ENCODE measurements around the gene MDH2. TPM values are rescaled to one million over a fixed set of nuclear protein-coding genes. Genes with fewer than 3 reads are reported as not detected.
"Not testable (repeated sequence)": the region's sequence is repeated elsewhere in the genome, so short reads cannot be mapped to it uniquely, and the experiment has no call there.

The MDH2 gene
- total RNA-seq, 1 donor from 2014 or later = 202 TPM

DNA sequence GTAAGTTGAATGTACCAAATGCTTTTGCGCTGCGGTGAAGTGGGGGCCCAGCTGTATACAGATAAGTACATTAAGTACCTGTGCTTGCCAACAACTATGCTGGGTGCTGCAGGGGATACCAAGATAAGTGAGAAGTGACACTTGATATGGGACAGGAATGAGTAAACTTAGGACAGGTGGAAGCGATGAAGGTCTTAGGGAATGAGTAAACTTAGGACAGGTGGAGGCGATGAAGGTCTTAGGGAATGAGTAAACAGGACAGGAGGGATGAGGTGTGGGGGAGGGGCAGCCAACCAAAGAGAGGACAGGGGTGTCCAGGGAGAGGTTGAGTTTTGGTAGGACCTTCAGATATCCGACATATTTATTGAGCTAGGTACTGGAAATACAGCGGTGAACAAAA lies 1.4 kb downstream of the MDH2 start:
- Histone ChIP-seq H3K36me3 (ENCODE audit: insufficient read depth, low read length) (no peaks in the 10 kb centered on the region), H3K4me2 (ENCODE audit: low read length) (peak overlapping the region; percentile 98), H4K20me1 (ENCODE audit: insufficient read depth, low read length) (peaks cover 51% of the 10 kb centered on the region), H3K4me3 (ENCODE audit: insufficient read depth, low read depth, low read length) (peak overlapping the region; percentile 100), H2AFZ (ENCODE audit: low read depth, low read length) (no peak overlapping the region), H3K27me3 (ENCODE audit: insufficient read depth, low read length) (no peaks in the 10 kb centered on the region), H3K4me1 (ENCODE audit: insufficient read depth, low read length) (peaks cover 7% of the 10 kb centered on the region), H3K9ac (ENCODE audit: low read length) (peak overlapping the region; percentile 98), H3K27ac (ENCODE audit: low read depth, low read length) (peak overlapping the region; percentile 89), H3K79me2 (ENCODE audit: insufficient read depth, low read length) (peaks cover 95% of the 10 kb centered on the region), H3K9me3 (ENCODE audit: insufficient read depth, low read depth, low read length) (no peaks in the 10 kb centered on the region)
- H3K9me3 Mint-ChIP-seq (ENCODE audit: unreplicated experiment) = no peaks in the 10 kb centered on the region
- peak overlapping the region; percentile 48 for H3K27ac Mint-ChIP-seq (ENCODE audit: unreplicated experiment)
- H3K4me3 Mint-ChIP-seq (ENCODE audit: unreplicated experiment) = peak overlapping the region; percentile 98
- peaks cover 11% of the 10 kb centered on the region for H3K36me3 Mint-ChIP-seq (ENCODE audit: low read depth, unreplicated experiment)
- FAIRE-seq = no peak
- peaks cover 24% of the 10 kb centered on the region for H3K4me1 Mint-ChIP-seq (ENCODE audit: low read depth, unreplicated experiment)
- H3K27me3 Mint-ChIP-seq (ENCODE audit: low read depth, unreplicated experiment) = no peaks in the 10 kb centered on the region
- no peak for DNase-seq (ENCODE audit: low read depth)
- TF ChIP-seq, protein P1, sequence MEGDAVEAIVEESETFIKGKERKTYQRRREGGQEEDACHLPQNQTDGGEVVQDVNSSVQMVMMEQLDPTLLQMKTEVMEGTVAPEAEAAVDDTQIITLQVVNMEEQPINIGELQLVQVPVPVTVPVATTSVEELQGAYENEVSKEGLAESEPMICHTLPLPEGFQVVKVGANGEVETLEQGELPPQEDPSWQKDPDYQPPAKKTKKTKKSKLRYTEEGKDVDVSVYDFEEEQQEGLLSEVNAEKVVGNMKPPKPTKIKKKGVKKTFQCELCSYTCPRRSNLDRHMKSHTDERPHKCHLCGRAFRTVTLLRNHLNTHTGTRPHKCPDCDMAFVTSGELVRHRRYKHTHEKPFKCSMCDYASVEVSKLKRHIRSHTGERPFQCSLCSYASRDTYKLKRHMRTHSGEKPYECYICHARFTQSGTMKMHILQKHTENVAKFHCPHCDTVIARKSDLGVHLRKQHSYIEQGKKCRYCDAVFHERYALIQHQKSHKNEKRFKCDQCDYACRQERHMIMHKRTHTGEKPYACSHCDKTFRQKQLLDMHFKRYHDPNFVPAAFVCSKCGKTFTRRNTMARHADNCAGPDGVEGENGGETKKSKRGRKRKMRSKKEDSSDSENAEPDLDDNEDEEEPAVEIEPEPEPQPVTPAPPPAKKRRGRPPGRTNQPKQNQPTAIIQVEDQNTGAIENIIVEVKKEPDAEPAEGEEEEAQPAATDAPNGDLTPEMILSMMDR (IDR thresholded peaks at IDR 0.05; ENCODE audit: insufficient read depth, low read depth, low read length) = no peak
- TF ChIP-seq EZH2 (IDR thresholded peaks at IDR 0.05; ENCODE audit: insufficient read depth, low read length) = no peak

DNA sequence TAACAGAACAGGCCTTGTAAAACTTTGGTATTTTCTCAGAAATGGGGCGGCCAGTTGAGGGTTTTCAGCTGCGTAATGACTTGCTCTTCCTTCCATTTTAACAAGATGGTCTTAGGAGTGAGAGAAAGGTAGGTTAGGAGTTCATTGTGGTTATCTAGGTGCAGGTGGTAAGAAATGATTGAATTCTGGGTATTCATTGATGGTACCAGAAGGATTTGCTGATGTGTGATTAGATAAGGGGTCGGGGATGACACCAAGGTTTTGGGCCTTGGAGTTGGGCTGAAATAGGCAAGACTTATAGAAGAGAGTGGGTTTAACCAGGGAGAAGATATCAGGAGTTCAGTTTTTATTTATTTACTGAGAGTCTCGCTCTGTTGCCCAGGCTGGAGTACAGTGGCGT lies 2.6 kb downstream of the MDH2 start:
- Histone ChIP-seq H3K4me2 (ENCODE audit: low read length) (no peak overlapping the region), H3K9me3 (ENCODE audit: insufficient read depth, low read depth, low read length) (no peaks in the 10 kb centered on the region), H4K20me1 (ENCODE audit: insufficient read depth, low read length) (peaks cover 53% of the 10 kb centered on the region), H2AFZ (ENCODE audit: low read depth, low read length) (no peak overlapping the region), H3K9ac (ENCODE audit: low read length) (no peak overlapping the region), H3K79me2 (ENCODE audit: insufficient read depth, low read length) (peaks cover 96% of the 10 kb centered on the region), H3K4me3 (ENCODE audit: insufficient read depth, low read depth, low read length) (no peak overlapping the region), H3K27ac (ENCODE audit: low read depth, low read length) (no peak overlapping the region), H3K27me3 (ENCODE audit: insufficient read depth, low read length) (no peaks in the 10 kb centered on the region), H3K4me1 (ENCODE audit: insufficient read depth, low read length) (peaks cover 9% of the 10 kb centered on the region), H3K36me3 (ENCODE audit: insufficient read depth, low read length) (no peaks in the 10 kb centered on the region)
- TF ChIP-seq, protein P1 (IDR thresholded peaks at IDR 0.05; ENCODE audit: insufficient read depth, low read depth, low read length) = no peak
- no peak for TF ChIP-seq EZH2 (IDR thresholded peaks at IDR 0.05; ENCODE audit: insufficient read depth, low read length)
- Mint-ChIP-seq H3K27me3 (ENCODE audit: low read depth, unreplicated experiment) (no peaks in the 10 kb centered on the region), H3K9me3 (ENCODE audit: unreplicated experiment) (no peaks in the 10 kb centered on the region), H3K36me3 (ENCODE audit: low read depth, unreplicated experiment) (peaks cover 11% of the 10 kb centered on the region), H3K27ac (ENCODE audit: unreplicated experiment) (no peak overlapping the region), H3K4me3 (ENCODE audit: unreplicated experiment) (no peak overlapping the region), H3K4me1 (ENCODE audit: low read depth, unreplicated experiment) (peaks cover 21% of the 10 kb centered on the region)
- DNase-seq (ENCODE audit: low read depth) = no peak
- FAIRE-seq = no peak

DNA sequence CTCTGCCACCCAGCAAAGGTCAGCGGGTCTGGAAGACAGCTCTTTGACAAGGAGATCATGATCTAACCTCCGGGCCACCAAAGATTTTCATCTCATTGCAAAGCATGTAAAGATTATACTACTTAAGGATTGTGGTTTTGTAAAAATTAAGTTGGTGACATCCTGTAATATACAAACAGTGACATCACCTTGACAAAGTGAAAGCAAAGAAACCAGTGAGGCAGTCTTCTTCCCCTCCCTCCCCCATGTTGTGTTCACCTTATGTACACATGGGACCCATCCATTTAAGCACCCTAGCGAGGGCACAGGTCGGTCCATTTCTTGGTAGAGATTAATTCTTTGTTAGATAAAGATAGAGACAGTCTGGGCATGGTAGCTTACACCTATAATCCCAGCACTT lies 3.9 kb downstream of the MDH2 start:
- peaks cover 11% of the 10 kb centered on the region for H3K36me3 Mint-ChIP-seq (ENCODE audit: low read depth, unreplicated experiment)
- H3K27ac Mint-ChIP-seq (ENCODE audit: unreplicated experiment) = no peak overlapping the region
- Histone ChIP-seq H3K36me3 (ENCODE audit: insufficient read depth, low read length) (no peaks in the 10 kb centered on the region), H3K9me3 (ENCODE audit: insufficient read depth, low read depth, low read length) (no peaks in the 10 kb centered on the region), H3K4me2 (ENCODE audit: low read length) (no peak overlapping the region), H3K79me2 (ENCODE audit: insufficient read depth, low read length) (peaks cover 98% of the 10 kb centered on the region), H3K9ac (ENCODE audit: low read length) (no peak overlapping the region), H4K20me1 (ENCODE audit: insufficient read depth, low read length) (peaks cover 64% of the 10 kb centered on the region), H3K27ac (ENCODE audit: low read depth, low read length) (no peak overlapping the region), H3K4me1 (ENCODE audit: insufficient read depth, low read length) (peaks cover 9% of the 10 kb centered on the region), H3K4me3 (ENCODE audit: insufficient read depth, low read depth, low read length) (no peak overlapping the region), H2AFZ (ENCODE audit: low read depth, low read length) (no peak overlapping the region), H3K27me3 (ENCODE audit: insufficient read depth, low read length) (no peaks in the 10 kb centered on the region)
- TF ChIP-seq, protein P1 (IDR thresholded peaks at IDR 0.05; ENCODE audit: insufficient read depth, low read depth, low read length) = no peak
- TF ChIP-seq EZH2 (IDR thresholded peaks at IDR 0.05; ENCODE audit: insufficient read depth, low read length) = no peak
- no peak for DNase-seq (ENCODE audit: low read depth)
- H3K4me3 Mint-ChIP-seq (ENCODE audit: unreplicated experiment) = no peak overlapping the region
- H3K27me3 Mint-ChIP-seq (ENCODE audit: low read depth, unreplicated experiment) = no peaks in the 10 kb centered on the region
- peaks cover 19% of the 10 kb centered on the region for H3K4me1 Mint-ChIP-seq (ENCODE audit: low read depth, unreplicated experiment)
- no peak for FAIRE-seq
- H3K9me3 Mint-ChIP-seq (ENCODE audit: unreplicated experiment) = no peaks in the 10 kb centered on the region

DNA sequence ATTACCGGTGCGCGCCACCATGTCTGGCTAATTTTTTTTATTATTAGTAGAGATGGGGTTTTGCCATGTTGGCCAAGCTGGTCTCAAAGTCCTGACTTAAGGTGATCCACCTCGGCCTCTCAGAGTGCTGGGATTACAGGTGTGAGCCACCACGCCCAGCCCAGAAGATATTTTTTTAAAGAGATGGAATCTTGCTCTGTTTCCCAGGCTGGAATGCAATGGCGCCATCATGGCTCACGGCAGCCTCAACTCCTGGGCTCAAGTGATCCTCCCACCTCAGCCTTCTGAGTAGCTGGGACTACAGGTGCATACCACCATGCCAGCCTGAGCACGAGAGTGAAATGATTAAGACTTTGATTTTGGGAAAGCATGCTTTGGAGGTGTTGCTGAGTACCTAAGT lies 4.8 kb downstream of the MDH2 start:
- H4K20me1 ChIP-seq (ENCODE audit: insufficient read depth, low read length) = peaks cover 72% of the 10 kb centered on the region
- H3K4me1 Mint-ChIP-seq (ENCODE audit: low read depth, unreplicated experiment) = peaks cover 19% of the 10 kb centered on the region
- not testable (repeated sequence) for H3K9me3 Mint-ChIP-seq (ENCODE audit: unreplicated experiment); H3K4me2 ChIP-seq (ENCODE audit: low read length); H3K27ac ChIP-seq (ENCODE audit: low read depth, low read length); H2AFZ ChIP-seq (ENCODE audit: low read depth, low read length); H3K9ac ChIP-seq (ENCODE audit: low read length); H3K9me3 ChIP-seq (ENCODE audit: insufficient read depth, low read depth, low read length); H3K27me3 Mint-ChIP-seq (ENCODE audit: low read depth, unreplicated experiment); FAIRE-seq; H3K4me1 ChIP-seq (ENCODE audit: insufficient read depth, low read length); H3K4me3 Mint-ChIP-seq (ENCODE audit: unreplicated experiment); H3K4me3 ChIP-seq (ENCODE audit: insufficient read depth, low read depth, low read length); DNase-seq (ENCODE audit: low read depth); H3K27ac Mint-ChIP-seq (ENCODE audit: unreplicated experiment); H3K36me3 ChIP-seq (ENCODE audit: insufficient read depth, low read length); H3K27me3 ChIP-seq (ENCODE audit: insufficient read depth, low read length)
- peaks cover 11% of the 10 kb centered on the region for H3K36me3 Mint-ChIP-seq (ENCODE audit: low read depth, unreplicated experiment)
- H3K79me2 ChIP-seq (ENCODE audit: insufficient read depth, low read length) = peaks cover 98% of the 10 kb centered on the region
